SKM-1 (cell line): ENCODE measurements around the gene OSBPL7.

Source experiments
- DNase-seq: peaks from one replicate; lab custom pipeline; 2025; ENCODE audit not compliant: unreplicated experiment; lab: John Stamatoyannopoulos, UW

The OSBPL7 gene

DNA sequence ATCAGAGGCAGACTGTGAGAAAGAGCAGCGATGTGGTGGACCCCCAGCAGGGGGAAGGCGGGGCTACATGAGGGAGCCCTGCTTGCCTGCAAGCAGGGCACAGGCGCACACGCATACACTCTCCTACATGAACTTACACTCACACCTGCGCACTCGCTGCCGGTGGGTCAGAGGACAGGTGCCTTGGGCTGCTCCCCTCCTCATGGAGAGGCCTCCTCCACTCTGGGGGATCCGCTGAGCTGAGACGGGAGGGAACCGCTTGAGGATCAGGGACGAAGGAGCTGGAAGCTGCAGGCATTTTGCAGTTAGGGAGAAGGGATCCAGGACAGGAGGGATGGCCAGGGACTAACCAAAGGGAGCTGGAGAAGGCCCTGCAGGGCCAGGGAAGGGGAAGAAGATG is 14.2 kb downstream of the OSBPL7 start:
- no peak for DNase-seq

DNA sequence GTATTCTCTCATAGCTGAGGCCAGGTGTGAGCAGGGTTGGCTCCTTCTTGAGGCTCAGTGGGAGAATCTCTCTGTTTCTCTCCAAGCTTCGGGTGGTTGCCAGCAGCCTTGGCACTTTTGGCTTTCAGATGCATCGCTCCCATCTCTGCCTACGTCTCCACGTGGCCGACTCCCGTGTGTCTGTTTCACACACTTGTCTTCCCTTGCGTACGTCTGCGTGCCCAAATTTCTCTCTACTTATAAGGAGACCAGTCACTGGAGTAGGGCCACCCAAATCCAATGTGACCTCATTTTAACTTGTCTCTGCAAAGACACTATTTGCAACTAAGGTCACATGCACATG is 14.7 kb downstream of the OSBPL7 start:
- DNase-seq, result no peak

DNA sequence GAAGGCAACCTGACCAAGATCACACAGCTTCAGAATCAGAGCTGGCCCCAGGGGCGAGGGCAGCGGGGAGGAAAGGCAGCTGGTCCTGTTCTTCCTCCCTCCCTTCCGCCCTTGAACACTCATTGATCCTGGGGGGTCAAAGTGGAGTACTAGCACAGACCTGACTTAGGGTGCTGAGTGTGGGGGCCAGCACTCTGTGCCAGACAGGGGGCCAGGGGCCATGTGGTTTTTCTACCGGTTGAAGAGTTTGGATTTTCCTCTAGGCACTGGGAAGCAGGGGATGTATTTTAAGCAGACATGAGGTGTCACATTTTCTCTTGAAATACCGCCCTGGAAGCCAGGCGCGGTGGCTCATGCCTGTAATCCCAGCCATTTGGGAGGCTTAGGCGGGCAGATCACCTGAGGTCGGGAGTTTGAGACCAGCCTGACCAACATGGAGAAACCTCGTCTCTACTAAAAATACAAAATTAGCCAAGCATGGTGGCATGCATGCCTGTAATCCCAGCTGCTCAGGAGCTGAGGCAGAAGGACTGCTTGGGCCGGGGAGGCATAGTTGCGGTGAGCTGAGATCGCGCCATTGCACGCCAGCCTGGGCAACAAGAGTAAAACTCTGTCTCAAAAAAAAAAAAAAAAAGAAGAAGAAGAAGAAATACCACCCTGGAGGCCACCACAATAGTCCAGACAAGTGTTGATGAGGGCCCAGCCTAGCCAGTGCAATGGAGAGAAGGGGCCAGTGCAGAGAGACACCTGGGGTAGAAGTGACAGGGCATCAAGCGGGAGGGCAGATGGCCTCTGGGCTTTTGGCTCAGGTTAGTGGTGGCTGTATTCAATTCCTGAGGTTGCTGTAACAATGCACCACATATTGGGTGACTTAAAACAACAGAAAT is 15.3 kb downstream of the OSBPL7 start:
- DNase-seq, result no peak

DNA sequence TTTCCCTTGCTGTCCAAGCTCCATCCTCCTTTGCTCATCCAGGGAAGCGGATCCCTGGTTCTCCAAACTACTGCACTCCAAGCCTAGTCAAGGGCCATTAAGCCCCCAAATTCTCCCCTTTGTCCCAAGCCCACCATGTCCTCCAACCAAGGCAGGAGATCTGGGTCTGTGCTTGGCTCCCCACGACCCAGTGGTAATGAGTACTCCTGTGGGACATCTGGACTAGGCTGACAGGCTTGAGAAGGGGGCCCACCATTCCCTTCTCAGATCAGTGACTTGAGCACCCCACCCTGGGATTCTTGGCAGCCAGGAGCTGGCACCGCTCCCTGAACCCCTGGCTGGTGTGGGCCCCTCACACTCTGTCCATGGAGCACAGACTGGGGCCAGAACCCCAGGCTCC is 17.1 kb downstream of the OSBPL7 start:
- DNase-seq, result no peak

DNA sequence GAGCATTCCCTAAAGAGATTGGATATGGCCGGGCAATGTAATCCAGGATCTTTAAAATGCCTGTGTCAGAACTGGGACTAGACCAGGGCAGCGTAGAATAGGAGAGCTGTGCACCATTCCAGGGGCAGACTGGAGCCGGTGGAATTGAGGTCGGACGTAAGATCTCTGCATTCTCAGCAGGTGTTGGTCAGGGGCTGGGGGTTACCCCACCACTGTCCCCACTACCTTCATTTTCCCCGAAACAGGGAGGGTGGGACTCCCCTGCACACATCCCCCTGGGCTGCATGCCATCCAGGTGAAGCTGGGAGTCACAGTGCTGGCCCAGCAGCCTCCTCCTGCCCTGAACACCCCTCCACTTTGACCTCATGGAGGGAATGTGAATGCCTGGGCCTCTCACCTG is 17.8 kb downstream of the OSBPL7 start:
- no peak for DNase-seq

DNA sequence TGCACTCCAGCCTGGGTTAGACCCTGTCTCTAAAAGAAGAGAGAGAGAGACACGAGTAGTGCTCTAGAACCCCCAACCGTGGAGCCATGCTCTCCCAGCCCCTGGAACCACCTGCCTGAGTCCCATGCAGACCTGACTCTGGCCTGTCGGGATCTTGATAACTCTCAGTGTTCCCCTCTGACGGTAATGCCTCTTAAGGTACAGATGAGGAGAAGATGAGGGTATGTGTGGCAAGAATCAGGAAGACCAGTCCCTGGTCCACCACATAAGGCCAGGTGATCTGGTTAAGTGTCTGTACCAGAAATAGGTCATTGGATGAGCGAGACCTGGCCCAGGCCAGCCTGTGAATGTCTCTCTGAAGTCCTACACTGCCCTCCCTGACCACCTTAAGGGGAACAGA is 18.4 kb downstream of the OSBPL7 start:
- no peak for DNase-seq

DNA sequence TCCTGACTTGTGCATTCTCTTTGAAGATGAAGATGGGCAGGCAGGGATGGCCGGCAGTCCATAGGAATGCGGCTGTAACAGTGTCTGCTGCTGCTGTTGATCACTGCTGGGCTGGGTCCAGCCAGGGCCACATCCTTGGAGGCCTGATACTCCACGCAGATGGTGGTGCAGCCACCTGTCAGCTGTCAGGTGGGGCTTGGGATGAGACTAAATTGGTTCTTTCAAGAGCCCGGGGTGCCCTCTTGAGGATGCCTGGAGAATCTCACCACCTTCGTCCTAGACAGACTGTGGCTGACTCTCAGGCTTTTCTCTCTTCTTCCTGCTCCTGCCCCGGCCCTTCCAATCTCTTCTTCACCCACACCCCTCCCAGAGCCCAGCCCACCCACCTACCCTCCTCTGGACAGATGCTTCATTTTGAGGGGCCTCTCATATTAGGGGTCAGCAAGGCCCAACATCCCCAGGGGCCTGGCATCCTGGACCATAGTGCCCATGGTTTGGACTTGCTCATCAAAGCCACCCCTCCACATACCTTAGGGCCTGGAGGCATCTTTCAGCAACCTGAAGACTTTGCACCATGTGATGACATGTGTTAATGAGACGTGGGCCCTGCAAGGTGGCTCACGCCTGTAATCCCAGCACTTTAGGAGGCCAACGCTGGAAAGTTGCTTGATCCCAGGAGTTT is 19.1 kb downstream of the OSBPL7 start:
- peak; percentile 7 for DNase-seq

DNA sequence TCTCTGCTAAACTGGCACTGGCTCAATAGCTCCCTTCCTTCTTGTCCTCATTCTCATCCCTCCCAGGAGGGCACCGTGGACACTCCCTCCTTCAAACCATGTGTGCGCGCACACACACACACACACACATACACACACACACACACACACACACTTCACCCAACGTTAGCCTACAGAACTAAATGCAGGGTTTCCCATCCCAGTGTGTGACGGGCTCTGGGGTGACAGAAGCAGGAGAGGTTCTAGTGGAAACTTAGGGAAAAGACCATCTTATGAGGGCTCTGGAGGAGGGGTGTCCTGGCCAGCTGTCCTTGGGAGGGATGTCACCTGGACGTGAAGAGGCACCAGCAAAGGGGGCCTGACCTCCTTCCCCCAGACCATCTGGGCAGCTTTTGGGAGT is 19.7 kb downstream of the OSBPL7 start:
- DNase-seq, result no peak

DNA sequence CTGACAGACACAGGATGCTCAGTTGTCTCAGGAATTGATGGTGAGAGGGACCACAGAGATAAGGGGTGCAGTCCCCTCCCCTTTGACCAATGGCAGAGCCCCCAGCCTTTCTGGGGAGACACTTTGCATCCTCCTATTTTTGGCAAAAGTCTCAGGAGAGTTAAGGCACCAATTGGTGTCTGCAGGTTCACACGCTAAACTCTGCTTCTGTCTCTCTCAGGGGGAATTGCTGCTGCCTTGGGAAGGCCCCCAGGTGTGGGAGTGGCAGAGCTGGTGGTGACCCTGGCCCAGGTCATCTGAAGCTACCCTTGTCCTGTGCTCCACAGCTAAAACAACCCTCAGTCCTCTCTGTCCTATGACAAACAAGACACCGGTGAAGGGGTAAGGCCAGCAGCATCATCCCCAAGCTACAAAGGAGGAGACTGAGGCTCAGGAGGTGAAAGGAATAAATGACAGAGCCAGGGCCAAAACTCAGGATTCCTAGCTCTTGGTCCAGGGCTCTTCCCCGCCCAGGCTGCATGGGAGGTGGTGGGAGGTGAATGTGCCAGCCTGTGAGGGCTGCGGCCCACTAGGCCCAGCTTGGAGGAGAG is 20.3 kb downstream of the OSBPL7 start:
- no peak for DNase-seq

DNA sequence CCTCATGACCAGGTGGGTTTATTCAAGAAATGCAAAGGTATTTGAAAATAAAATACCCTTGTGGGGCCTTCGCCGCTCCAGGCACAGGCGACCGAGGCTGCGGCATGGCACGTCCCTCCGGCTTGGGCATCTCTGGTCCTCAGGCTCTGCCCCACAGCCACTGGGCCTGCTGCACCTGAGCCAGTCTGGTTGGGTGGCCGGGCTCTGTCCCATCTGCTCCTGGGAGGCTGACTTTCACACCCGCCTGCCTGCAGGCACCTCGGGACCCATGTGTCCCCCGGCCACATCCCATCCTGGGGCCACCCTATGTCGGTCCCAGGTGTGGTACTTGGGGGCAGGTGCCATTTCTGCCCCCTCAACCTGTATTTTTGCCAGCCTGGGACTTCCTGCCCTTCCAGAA is 20.9 kb downstream of the OSBPL7 start:
- DNase-seq, result no peak

DNA sequence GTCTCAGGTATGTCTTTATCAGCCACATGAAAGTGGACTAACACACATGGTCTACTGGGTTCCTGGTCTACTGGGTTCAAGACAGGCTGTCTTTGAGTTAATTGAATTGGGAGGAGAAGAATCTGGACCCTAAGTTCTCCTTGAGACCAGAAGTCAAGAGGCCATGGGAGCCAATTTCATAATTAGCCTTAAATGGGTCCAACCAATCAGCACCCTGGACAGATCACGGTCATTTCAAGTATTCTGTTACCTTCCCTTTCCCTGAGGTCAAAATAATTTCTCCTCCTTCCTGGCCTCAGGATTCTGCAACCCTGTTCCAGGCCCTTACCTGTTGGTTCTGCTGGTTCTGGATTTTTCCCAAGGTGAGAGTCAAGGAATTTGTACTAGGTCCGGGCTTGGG is 23.8 kb downstream of the OSBPL7 start:
- DNase-seq, result no peak

DNA sequence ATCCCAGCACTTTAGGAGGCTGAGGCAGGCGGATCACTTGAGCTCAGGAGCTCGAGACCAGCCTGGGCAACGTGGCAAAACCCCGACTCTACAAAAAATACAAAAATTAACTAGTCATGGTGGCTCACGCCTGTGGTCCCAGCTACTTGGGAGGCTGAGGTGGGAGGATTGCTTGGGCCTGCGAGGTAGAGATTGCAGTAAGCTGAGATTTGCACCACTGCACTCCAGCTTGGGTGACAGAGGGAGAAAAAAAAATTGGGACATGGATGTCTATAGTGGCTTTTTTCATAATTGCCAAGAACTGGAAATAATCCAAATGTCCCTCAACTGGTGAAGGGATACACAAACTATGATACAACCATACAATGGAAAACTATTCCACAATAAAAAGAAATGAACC is 28.6 kb downstream of the OSBPL7 start:
- DNase-seq, result no peak

DNA sequence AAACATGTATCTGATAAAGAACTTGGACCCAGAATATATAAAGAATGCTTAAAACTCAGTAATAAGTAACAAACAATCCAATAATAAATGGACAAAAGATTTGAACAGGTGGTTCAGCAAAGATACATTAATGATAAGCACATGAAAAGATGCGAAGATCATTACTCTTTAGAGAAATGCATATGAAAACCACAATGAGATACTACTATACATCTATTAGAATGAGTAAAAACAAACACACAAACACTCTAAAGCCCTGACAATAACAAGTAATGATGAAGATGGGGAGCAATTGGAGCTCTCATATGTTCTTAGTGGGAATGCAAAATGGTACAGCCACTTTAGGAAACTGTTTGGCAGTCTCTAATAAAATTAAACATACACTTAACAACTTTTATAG is 29.1 kb downstream of the OSBPL7 start:
- no peak for DNase-seq

DNA sequence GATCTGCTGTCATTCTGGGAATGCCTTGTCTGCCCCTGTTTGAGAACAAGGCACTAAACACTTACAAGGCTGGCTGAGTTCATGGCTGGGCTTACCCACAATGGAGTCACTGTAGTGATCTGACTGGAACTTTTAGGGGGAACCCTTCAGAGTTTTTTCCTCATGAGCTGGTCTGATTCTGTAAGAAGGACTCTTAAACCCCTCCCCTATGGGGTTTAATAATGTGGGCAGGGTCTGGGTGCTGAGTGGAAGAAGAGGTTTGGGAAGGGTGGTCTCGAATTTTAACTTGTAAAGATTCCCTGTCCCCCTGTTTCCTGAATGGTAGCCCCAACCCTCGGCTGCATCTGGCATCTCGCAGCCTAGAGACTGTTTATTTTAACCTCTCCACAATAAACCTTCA is 30.6 kb downstream of the OSBPL7 start:
- DNase-seq, result no peak

DNA sequence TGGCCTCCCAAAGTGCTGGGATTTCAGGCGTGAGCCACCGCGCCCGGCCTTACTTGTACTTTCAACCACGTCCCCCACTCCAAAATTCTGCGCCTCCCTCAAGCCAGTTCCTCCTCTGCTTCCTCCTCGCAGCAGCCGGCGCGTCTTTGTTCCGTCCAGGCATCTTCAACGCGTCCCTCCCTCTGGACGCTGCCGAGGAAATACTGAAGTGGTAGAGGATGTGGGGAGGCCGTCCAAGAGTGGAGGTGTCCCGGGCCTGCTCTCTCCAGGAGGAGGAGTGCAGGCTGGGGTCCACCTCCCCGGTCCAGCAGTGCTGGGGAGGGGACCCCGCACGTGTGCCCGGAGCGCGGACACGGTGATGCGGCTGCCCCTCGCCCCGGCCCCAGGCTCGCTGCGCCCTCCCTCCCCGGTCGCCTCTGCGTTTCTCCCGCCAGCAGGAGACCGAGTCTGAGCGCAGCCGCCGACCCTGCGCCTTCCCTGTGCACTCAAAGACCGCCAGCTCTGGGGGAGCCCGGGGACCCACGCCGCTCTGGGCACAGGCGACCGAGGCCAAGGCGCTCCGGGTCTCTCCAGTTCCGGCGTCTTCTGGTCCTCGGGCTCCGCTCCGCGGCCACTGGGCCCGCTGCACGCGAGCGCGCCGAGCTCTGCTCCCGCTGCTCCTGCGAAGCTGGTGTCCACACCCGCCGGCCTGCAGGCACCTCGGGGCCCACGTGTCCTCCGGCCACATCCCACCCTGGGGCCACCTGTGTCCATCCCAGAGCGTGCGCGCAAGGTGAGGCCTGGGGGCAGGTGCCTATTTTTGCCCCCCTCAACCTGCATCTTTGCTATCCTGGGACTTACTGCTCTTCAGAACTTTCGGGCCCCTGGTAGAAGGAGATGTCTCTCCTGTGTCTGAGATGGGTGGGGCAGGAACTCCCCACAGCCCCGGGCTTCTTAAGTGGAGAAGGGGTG is 31.7 kb downstream of the OSBPL7 start:
- DNase-seq, result no peak

DNA sequence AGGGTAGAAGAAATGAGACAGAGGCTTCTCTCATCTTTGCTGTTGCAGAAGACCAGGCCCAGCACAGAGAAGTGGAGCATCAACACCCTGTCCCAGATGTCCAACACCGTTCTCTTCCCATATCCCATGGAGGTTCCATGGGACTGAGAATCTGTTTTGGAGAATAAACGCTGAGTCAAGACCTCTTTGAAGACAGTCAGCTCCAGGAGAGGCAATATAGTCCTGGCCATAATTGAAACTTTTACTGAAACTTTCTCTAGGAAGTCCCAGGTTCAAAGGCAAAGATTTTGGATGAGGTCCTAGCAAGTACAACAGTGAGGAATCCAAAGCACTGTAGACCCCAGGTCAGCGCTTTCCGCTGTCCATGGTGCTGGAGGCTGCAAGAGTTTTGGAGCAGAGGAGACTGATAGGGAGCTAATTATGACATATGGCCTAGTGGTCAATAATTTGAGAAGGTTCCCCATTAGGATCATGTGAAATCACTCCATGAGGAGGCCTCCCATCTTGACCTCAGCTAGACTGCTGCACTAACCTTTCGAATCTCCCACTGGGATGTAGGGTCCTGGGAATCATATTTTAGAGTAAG is 36.0 kb downstream of the OSBPL7 start:
- no peak for DNase-seq

DNA sequence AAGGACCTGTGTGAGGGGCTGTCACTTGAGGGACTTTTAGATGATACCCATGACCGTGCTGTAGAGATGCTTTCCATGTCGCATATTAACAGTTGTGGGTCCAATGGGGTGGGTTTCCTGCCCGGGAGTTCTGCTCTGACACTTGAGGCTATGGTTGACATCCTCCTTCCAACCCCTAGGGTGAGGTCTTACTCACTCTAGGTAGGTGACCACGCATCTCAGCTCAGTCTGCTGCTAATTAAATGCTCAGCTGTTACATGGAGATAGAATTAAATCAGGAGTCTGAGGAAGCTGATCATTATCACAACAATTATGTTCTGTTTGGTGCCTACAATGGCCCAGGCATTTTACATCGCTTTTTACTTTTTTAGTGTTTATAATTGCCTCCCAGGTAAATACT is 40.2 kb downstream of the OSBPL7 start:
- DNase-seq, result no peak

DNA sequence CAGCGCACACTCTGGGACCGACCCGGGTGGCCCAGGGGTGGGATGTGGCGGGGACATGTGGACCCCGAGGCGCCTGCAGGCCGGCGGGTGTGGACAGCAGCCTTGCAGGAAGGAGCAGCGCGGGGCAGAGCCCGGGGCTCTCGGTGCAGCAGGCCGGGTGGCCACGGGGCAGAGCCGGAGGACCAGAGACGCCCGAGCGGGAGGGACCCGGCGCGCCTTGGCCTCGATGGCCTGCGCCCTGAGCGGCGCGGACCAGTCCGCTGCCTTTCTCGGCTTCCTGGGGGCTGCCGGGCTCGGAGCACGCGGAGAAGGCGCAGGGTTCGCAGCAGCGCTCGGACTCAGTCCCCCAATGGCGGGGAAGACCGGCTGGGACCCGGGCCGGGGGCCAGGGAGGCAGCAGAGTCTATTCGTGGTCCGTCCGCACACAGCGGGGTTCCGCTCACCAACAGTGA is 43.4 kb downstream of the OSBPL7 start:
- no peak for DNase-seq

DNA sequence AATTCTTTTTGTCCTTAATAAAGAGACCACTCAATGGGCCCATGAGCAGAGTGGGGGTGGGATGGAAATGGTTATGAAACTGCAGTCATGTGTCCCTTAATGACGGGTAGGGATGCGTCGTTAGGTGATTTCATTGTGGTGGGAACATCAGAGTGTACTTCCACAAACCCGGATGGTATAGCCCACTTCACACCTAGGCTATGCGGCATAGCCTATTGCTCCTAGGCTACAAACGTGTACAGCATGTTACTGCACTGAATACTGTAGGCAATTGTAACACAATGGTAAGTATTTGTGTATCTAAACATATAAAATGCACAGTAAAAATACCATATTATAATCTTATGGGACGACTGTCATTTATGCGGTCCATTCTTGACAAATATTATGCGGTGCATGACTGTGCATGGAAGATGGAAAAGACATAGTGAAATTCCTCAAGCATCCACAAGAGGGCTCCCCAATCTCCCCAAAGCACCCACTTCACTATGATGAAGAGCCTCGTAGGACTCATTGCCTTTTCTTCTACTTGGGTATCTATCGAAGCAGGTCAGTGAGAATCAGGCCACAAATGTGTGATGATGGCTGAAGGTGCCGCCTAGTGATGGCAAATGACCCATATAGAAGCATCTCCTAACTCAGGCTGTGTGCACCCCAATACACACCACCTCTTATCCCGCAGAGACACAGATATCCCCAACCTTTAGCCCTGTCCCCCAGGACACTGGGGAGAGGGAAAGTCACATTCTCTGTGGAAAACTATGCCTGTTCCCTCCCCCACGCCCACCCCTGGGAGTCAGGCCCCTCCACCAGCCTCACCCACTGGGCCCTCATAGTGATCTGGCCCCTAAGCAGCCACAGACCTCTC is 45.0 kb downstream of the OSBPL7 start:
- DNase-seq, result peak; percentile 10
